ENCODE data around the gene PJVK.
"Not testable (repeated sequence)": the region's sequence is repeated elsewhere in the genome, so short reads cannot be mapped to it uniquely, and the experiment has no call there.

Gene PJVK

DNA sequence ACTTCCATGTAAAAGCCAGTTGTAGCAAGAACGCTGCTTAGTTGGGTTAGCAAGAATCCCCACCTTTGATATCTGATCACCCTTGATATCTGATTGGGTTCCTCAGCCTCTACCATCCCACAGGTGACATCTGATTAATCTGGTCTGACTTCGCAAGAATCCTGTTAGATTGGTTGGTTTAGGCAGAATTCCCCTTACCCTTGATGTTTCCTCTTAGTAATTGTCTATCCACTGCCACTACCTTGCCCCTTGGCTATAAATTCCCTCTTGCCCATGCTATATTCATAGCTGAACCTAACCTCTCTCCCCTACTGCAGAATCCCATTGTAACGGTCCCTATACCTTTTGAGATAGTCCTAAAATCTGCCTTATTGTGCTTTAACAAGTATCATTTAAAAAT is 33.3 kb upstream of the PJVK start:
- no peaks in the 10 kb centered on the region for H3K27me3 ChIP-seq (ENCODE audit: insufficient read depth, low read length, poor library complexity)
- no peak overlapping the region for H3K27ac ChIP-seq (ENCODE audit: low read depth, low read length)
- no peak overlapping the region for H3K9ac ChIP-seq (ENCODE audit: low read length)
- no peak overlapping the region for H3K4ac ChIP-seq (ENCODE audit: low read depth, low read length)
- H3K18ac ChIP-seq (ENCODE audit: low read length) = no peak overlapping the region
- H3K23ac ChIP-seq (ENCODE audit: low read length) = peak overlapping the region; percentile 73
- H2AK5ac ChIP-seq (ENCODE audit: low read length) = no peak overlapping the region
- H3K56ac ChIP-seq (ENCODE audit: low read length) = no peak overlapping the region
- H3K4me3 ChIP-seq (ENCODE audit: low read length) = no peak overlapping the region
- no peak overlapping the region for H4K8ac ChIP-seq (ENCODE audit: low read depth, low read length)
- DNase-seq = no peak
- peaks cover 2% of the 10 kb centered on the region for H3K79me1 ChIP-seq (ENCODE audit: low read length)
- no peaks in the 10 kb centered on the region for H3K4me1 ChIP-seq (ENCODE audit: control insufficient read depth, low read depth, low read length)
- H4K5ac ChIP-seq (ENCODE audit: low read length) = no peak overlapping the region
- H2BK120ac ChIP-seq (ENCODE audit: low read depth, low read length) = no peak overlapping the region
- H2BK15ac ChIP-seq (replicated peaks; ENCODE audit: low read depth) = no peak overlapping the region
- H2BK5ac ChIP-seq (ENCODE audit: low read length) = no peak overlapping the region
- H3K36me3 ChIP-seq (ENCODE audit: control insufficient read depth, insufficient read depth, low read length) = no peaks in the 10 kb centered on the region
- WGBS (ENCODE audit: extremely low coverage, insufficient coverage, low lambda C conversion rate) = no CpG with 5 or more reads among the region's 3 CpGs
- no peaks in the 10 kb centered on the region for H3K79me2 ChIP-seq (ENCODE audit: control insufficient read depth, insufficient read depth, low read length)
- no peak overlapping the region for H3K4me2 ChIP-seq (ENCODE audit: low read length)

DNA sequence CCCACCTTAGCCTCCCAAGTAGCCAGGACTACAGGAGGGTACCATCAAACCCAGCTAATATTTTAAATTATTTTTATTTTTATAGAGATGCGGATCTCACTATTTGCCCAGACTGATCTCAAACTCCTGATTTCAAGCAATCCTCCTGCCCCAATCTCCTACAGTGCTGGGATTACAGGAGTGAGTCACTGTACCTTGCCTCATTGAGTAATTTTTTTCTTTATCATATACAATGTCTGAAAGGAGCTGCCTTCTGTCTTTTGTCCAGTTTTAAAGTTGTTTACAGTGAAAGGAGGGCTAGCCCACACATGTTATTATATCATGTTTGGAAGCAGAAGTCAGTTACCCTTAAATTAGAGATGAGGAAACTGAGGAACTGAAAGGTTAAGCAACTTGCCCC is 32.8 kb upstream of the PJVK start:
- no peaks in the 10 kb centered on the region for H3K36me3 ChIP-seq (ENCODE audit: control insufficient read depth, insufficient read depth, low read length)
- H3K23ac ChIP-seq (ENCODE audit: low read length) = no peak overlapping the region
- peaks cover 2% of the 10 kb centered on the region for H3K79me1 ChIP-seq (ENCODE audit: low read length)
- no peak overlapping the region for H3K56ac ChIP-seq (ENCODE audit: low read length)
- H2BK15ac ChIP-seq (replicated peaks; ENCODE audit: low read depth) = no peak overlapping the region
- H2BK5ac ChIP-seq (ENCODE audit: low read length) = no peak overlapping the region
- H3K79me2 ChIP-seq (ENCODE audit: control insufficient read depth, insufficient read depth, low read length) = no peaks in the 10 kb centered on the region
- no peak overlapping the region for H3K4me3 ChIP-seq (ENCODE audit: low read length)
- no peak overlapping the region for H2BK120ac ChIP-seq (ENCODE audit: low read depth, low read length)
- no peak overlapping the region for H4K8ac ChIP-seq (ENCODE audit: low read depth, low read length)
- no peak overlapping the region for H3K27ac ChIP-seq (ENCODE audit: low read depth, low read length)
- H3K9ac ChIP-seq (ENCODE audit: low read length) = no peak overlapping the region
- no peak overlapping the region for H3K4me2 ChIP-seq (ENCODE audit: low read length)
- H4K5ac ChIP-seq (ENCODE audit: low read length) = no peak overlapping the region
- WGBS (ENCODE audit: extremely low coverage, insufficient coverage, low lambda C conversion rate) = no CpG with 5 or more reads among the region's 1 CpG
- DNase-seq = no peak
- H3K27me3 ChIP-seq (ENCODE audit: insufficient read depth, low read length, poor library complexity) = no peaks in the 10 kb centered on the region
- no peak overlapping the region for H3K18ac ChIP-seq (ENCODE audit: low read length)
- no peak overlapping the region for H3K4ac ChIP-seq (ENCODE audit: low read depth, low read length)
- no peak overlapping the region for H2AK5ac ChIP-seq (ENCODE audit: low read length)
- H3K4me1 ChIP-seq (ENCODE audit: control insufficient read depth, low read depth, low read length) = no peaks in the 10 kb centered on the region

DNA sequence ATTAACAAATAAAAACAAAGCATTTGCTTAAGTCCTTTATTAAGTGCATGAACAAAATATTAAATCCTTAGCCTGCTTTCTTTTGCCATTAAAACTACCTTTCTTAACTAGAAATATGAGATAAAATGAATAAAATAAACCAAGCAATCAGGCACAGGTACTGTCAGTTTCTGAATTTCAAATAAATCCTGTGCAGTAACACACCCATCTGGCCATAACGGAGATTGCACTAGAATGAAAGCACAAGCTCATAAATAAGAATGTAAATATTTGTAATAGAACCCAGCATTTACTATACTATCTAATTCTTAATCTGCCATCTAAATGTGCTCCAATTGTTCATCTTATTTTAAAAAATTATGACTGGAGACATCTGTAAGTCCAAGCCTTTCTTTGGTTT is 32.1 kb upstream of the PJVK start:
- H3K36me3 ChIP-seq (ENCODE audit: control insufficient read depth, insufficient read depth, low read length) = no peaks in the 10 kb centered on the region
- no peak overlapping the region for H2AK5ac ChIP-seq (ENCODE audit: low read length)
- H4K8ac ChIP-seq (ENCODE audit: low read depth, low read length) = no peak overlapping the region
- no peak overlapping the region for H3K23ac ChIP-seq (ENCODE audit: low read length)
- no CpG with 5 or more reads among the region's 1 CpG for WGBS (ENCODE audit: extremely low coverage, insufficient coverage, low lambda C conversion rate)
- H3K27me3 ChIP-seq (ENCODE audit: insufficient read depth, low read length, poor library complexity) = no peaks in the 10 kb centered on the region
- no peak overlapping the region for H3K56ac ChIP-seq (ENCODE audit: low read length)
- no peak overlapping the region for H4K5ac ChIP-seq (ENCODE audit: low read length)
- no peak for DNase-seq
- H3K27ac ChIP-seq (ENCODE audit: low read depth, low read length) = no peak overlapping the region
- no peak overlapping the region for H3K4me2 ChIP-seq (ENCODE audit: low read length)
- H3K4ac ChIP-seq (ENCODE audit: low read depth, low read length) = no peak overlapping the region
- no peak overlapping the region for H3K9ac ChIP-seq (ENCODE audit: low read length)
- no peak overlapping the region for H2BK15ac ChIP-seq (replicated peaks; ENCODE audit: low read depth)
- H3K79me1 ChIP-seq (ENCODE audit: low read length) = peaks cover 2% of the 10 kb centered on the region
- H2BK120ac ChIP-seq (ENCODE audit: low read depth, low read length) = no peak overlapping the region
- no peaks in the 10 kb centered on the region for H3K79me2 ChIP-seq (ENCODE audit: control insufficient read depth, insufficient read depth, low read length)
- no peak overlapping the region for H3K4me3 ChIP-seq (ENCODE audit: low read length)
- H3K4me1 ChIP-seq (ENCODE audit: control insufficient read depth, low read depth, low read length) = no peaks in the 10 kb centered on the region
- no peak overlapping the region for H3K18ac ChIP-seq (ENCODE audit: low read length)
- no peak overlapping the region for H2BK5ac ChIP-seq (ENCODE audit: low read length)

DNA sequence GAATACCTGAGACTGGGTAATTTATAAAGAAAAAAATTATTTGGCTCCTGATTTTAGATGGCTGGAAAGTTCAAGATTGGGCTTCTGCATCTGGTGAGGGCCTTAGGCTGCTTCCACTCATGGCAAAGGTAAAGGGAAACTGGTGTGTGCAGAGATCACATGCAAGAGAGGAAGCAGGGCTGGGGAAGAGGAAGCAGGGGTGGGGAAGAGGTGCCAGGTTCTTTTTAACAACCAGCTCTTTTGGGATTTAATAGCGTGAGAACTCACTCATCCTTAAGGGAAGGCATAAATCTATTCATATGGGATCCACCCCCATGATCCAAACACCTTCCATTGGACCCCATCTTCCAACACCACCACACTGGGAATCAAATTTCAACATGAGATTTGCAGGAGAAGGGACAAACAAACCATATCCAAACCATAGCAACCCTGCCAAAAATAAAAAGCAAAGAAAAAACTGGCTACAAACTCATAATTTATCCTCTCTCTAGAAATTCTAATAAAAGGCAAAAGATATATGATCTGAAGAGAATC is 30.6 kb upstream of the PJVK start:
- Histone ChIP-seq H2AK5ac (ENCODE audit: low read length) (no peak overlapping the region), H2BK15ac (replicated peaks; ENCODE audit: low read depth) (no peak overlapping the region), H3K18ac (ENCODE audit: low read length) (no peak overlapping the region), H3K4me1 (ENCODE audit: control insufficient read depth, low read depth, low read length) (no peaks in the 10 kb centered on the region), H3K9ac (ENCODE audit: low read length) (no peak overlapping the region), H2BK5ac (ENCODE audit: low read length) (no peak overlapping the region), H3K4me3 (ENCODE audit: low read length) (no peak overlapping the region), H3K23ac (ENCODE audit: low read length) (no peak overlapping the region), H3K79me2 (ENCODE audit: control insufficient read depth, insufficient read depth, low read length) (no peaks in the 10 kb centered on the region), H3K4me2 (ENCODE audit: low read length) (no peak overlapping the region), H3K27me3 (ENCODE audit: insufficient read depth, low read length, poor library complexity) (no peaks in the 10 kb centered on the region), H3K4ac (ENCODE audit: low read depth, low read length) (no peak overlapping the region), H3K56ac (ENCODE audit: low read length) (no peak overlapping the region), H3K27ac (ENCODE audit: low read depth, low read length) (no peak overlapping the region), H4K5ac (ENCODE audit: low read length) (no peak overlapping the region), H3K79me1 (ENCODE audit: low read length) (peaks cover 2% of the 10 kb centered on the region), H4K8ac (ENCODE audit: low read depth, low read length) (no peak overlapping the region), H2BK120ac (ENCODE audit: low read depth, low read length) (no peak overlapping the region), H3K36me3 (ENCODE audit: control insufficient read depth, insufficient read depth, low read length) (no peaks in the 10 kb centered on the region)
- WGBS (ENCODE audit: extremely low coverage, insufficient coverage, low lambda C conversion rate) = no CpG with 5 or more reads among the region's 1 CpG
- no peak for DNase-seq

DNA sequence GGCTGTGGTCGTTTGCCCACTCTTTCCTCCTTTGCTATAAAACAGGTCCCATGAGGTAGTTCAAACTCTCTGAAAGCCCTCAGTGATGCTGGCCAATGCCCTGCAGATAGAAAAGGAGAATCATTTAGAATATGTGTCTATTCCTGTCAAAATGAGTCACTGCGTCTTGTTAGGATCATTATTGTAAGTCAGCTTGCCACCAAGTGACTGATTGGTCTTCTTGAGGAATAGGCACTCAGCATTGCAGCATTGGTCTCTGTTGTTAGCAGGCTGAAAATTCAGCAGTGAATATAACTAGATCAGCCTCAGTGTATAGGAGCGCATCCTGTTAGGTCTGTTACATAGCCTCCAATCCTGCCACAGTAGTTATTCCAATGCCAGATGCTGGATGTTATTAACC is 29.1 kb upstream of the PJVK start:
- Histone ChIP-seq H3K36me3 (ENCODE audit: control insufficient read depth, insufficient read depth, low read length) (no peaks in the 10 kb centered on the region), H2BK120ac (ENCODE audit: low read depth, low read length) (no peak overlapping the region), H3K4ac (ENCODE audit: low read depth, low read length) (no peak overlapping the region), H3K18ac (ENCODE audit: low read length) (no peak overlapping the region), H4K8ac (ENCODE audit: low read depth, low read length) (no peak overlapping the region), H3K4me2 (ENCODE audit: low read length) (no peak overlapping the region), H3K23ac (ENCODE audit: low read length) (no peak overlapping the region), H3K9ac (ENCODE audit: low read length) (no peak overlapping the region), H4K5ac (ENCODE audit: low read length) (no peak overlapping the region), H2BK15ac (replicated peaks; ENCODE audit: low read depth) (no peak overlapping the region), H3K56ac (ENCODE audit: low read length) (no peak overlapping the region), H3K79me1 (ENCODE audit: low read length) (peaks cover 2% of the 10 kb centered on the region), H3K79me2 (ENCODE audit: control insufficient read depth, insufficient read depth, low read length) (no peaks in the 10 kb centered on the region), H3K4me3 (ENCODE audit: low read length) (no peak overlapping the region), H3K27me3 (ENCODE audit: insufficient read depth, low read length, poor library complexity) (no peaks in the 10 kb centered on the region), H3K27ac (ENCODE audit: low read depth, low read length) (no peak overlapping the region), H2AK5ac (ENCODE audit: low read length) (no peak overlapping the region), H3K4me1 (ENCODE audit: control insufficient read depth, low read depth, low read length) (no peaks in the 10 kb centered on the region), H2BK5ac (ENCODE audit: low read length) (no peak overlapping the region)
- WGBS (ENCODE audit: extremely low coverage, insufficient coverage, low lambda C conversion rate) = no CpG with 5 or more reads among the region's 3 CpGs
- no peak for DNase-seq

DNA sequence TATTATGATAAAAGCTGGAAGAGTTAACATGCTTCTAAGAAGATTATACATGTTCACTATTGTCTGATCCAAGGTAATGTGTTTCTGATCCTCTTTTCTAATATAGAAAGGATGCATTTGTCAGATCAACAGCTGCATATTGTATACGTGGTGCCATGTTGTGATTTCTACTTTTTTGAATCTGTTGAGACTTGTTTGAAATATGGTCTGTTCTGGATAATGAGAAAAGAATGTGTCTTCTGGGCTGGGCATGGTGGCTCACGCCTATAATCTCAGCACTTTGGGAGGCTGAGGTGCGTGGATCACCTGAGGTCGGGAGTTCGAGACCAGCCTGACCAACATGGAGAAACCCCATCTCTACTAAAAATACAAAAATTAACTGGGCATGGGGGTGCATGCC is 27.4 kb upstream of the PJVK start:
- not testable (repeated sequence) for H2BK15ac ChIP-seq (replicated peaks; ENCODE audit: low read depth); H4K8ac ChIP-seq (ENCODE audit: low read depth, low read length); H3K36me3 ChIP-seq (ENCODE audit: control insufficient read depth, insufficient read depth, low read length); H4K5ac ChIP-seq (ENCODE audit: low read length); H3K27ac ChIP-seq (ENCODE audit: low read depth, low read length); H3K4ac ChIP-seq (ENCODE audit: low read depth, low read length); H3K79me1 ChIP-seq (ENCODE audit: low read length); H2BK5ac ChIP-seq (ENCODE audit: low read length); H3K9ac ChIP-seq (ENCODE audit: low read length); H3K23ac ChIP-seq (ENCODE audit: low read length); H3K4me3 ChIP-seq (ENCODE audit: low read length); DNase-seq; H3K4me1 ChIP-seq (ENCODE audit: control insufficient read depth, low read depth, low read length); H3K27me3 ChIP-seq (ENCODE audit: insufficient read depth, low read length, poor library complexity); H3K56ac ChIP-seq (ENCODE audit: low read length); H3K4me2 ChIP-seq (ENCODE audit: low read length); H2BK120ac ChIP-seq (ENCODE audit: low read depth, low read length); H3K18ac ChIP-seq (ENCODE audit: low read length); H2AK5ac ChIP-seq (ENCODE audit: low read length); H3K79me2 ChIP-seq (ENCODE audit: control insufficient read depth, insufficient read depth, low read length)
- WGBS (ENCODE audit: extremely low coverage, insufficient coverage, low lambda C conversion rate) = no CpG with 5 or more reads among the region's 5 CpGs

All from mesendoderm (in vitro differentiated cells).